Mucosa of stomach (tissue), 1 donor: ENCODE measurements around the gene FAM50A.
"Not testable (repeated sequence)": the region's sequence is repeated elsewhere in the genome, so short reads cannot be mapped to it uniquely, and the experiment has no call there.

Source experiments
- H3K27me3 ChIP-seq: one replicate; pipeline ENCODE4 v1.7.0; 2013; ENCODE audit warnings: mild to moderate bottlenecking, low read length; ENCODE audit not compliant: control insufficient read depth, insufficient read depth
- H3K36me3 ChIP-seq: one replicate; pipeline ENCODE4 v1.7.0; 2013; ENCODE audit warnings: low read length; ENCODE audit not compliant: control insufficient read depth, insufficient read depth
- H3K4me1 ChIP-seq: one replicate; pipeline ENCODE4 v1.7.0; 2013; ENCODE audit warnings: mild to moderate bottlenecking, low read length; ENCODE audit not compliant: control insufficient read depth, insufficient read depth
- H3K4me3 ChIP-seq: one replicate; pipeline ENCODE4 v1.7.0; 2013; ENCODE audit warnings: low read length
- H3K9ac ChIP-seq: one replicate; pipeline ENCODE4 v1.7.0; 2013; ENCODE audit warnings: mild to moderate bottlenecking, low read length, moderate library complexity
- H3K9me3 ChIP-seq: one replicate; pipeline ENCODE4 v1.7.0; 2013; ENCODE audit warnings: mild to moderate bottlenecking, low read length, moderate library complexity; ENCODE audit not compliant: control insufficient read depth
- donor health status: Pancreatic carcinoma.

FAM50A gene

GRCh38 chrX:154496591-154497137 is 52.7 kb downstream of the FAM50A start:
- H3K9me3 ChIP-seq, H3K27me3 ChIP-seq, H3K36me3 ChIP-seq, H3K4me1 ChIP-seq, H3K4me3 ChIP-seq, H3K9ac ChIP-seq: not testable (repeated sequence)
